HK-2 (cell line): ENCODE data around the gene CNOT3.
"Not testable (repeated sequence)": the region's sequence is repeated elsewhere in the genome, so short reads cannot be mapped to it uniquely, and the experiment has no call there.

Source experiments
- DNase-seq: peaks from one replicate; pipeline ENCODE4 v3.0.0-alpha.2; 2018; ENCODE audit not compliant: unreplicated experiment

The CNOT3 gene

DNA sequence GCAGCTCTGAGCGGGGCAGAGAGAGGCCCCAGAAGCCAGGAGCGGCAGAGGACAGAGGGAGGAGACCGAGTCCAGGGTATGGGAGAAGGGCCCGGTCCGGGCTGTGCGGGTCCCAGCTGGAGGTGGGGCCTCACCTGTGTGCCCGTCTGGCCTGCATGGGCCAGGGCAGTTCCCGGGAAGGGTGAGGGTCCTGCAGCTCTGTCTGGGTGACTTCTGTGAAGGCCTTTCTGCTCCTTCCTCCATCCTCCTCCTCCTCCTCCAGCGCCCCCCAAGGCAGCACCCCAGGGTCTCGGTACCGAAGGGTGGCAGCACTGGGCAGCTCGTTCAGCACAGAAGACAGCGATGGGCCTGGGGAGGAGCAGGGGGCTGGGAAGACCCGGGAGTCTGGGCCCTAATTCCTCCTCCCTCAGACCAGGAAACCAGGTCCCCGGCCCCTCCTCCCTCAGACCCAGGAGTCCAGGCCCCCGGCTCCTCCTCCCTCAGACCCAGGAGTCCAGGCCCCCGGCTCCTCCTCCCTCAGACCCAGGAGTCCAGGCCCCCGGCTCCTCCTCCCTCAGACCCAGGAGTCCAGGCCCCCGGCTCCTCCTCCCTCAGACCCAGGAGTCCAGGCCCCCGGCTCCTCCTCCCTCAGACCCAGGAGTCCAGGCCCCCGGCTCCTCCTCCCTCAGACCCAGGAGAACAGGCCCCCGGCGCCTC lies 34.3 kb downstream of the CNOT3 start:
- not testable (repeated sequence) for DNase-seq

DNA sequence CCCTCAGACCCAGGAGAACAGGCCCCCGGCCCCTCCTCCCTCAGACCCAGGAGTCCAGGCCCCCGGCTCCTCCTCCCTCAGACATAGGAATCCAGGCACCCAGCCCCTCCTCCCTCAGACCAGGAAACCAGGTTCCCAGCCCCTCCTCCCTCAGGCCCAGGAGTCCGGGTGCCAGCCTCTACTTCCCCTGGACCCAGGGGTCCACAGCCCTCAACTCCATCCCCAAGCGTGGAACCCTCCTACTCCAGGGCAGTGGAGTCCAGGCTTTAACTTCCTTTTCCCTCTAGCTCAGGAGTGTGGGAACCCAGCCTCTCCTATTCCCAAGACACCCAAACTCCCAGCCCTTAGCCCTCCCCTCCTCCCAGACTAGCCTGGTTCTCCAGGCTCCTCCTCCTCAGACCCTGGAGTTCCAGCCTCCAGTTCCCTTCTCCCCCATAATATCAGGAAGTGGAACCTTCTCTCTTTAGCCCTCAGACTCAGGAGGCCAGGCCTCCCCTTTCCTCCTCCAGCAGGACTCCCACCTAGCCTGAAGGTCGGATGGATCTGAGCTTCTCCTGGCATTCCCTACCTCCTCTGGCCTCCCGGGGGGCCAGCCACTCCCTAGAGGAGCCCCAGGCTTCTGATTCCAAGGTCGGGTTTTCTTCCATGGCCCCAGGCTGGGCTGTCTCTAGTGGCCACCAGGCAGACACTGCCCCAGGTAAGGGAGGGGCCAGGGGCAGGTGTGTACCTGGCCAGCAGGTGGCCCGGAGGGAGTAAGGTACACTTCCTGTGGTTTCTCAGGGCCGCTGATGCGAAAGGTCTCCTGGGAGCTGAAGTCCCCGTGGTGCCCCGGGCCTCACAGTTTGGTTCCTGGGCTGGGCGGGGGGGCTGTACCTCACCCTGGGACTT lies 35.2 kb downstream of the CNOT3 start, which contains the start of gene TMC4:
TMC4 (minus strand) TSS at position 690 of the 888 bp plus-strand sequence; CDS start at position 647, 43 bp downstream.
- DNase-seq, result no peak

DNA sequence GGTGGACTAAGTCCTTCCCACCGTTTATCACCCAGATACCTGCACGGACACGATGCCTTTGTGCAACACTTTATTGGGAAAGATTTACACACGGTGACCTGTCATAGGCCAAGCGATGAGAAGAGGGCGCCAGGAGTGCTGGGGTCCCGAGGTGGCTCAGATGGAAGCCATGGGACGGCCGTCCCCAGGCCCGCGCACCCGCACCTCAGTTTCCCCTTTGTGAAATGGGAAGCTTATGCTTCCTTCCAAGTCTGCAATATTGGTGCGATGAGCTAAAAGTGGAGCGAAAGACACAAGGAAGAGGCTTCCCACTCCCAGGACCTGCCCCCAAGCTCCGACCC lies 35.8 kb downstream of the CNOT3 start:
- no peak for DNase-seq

DNA sequence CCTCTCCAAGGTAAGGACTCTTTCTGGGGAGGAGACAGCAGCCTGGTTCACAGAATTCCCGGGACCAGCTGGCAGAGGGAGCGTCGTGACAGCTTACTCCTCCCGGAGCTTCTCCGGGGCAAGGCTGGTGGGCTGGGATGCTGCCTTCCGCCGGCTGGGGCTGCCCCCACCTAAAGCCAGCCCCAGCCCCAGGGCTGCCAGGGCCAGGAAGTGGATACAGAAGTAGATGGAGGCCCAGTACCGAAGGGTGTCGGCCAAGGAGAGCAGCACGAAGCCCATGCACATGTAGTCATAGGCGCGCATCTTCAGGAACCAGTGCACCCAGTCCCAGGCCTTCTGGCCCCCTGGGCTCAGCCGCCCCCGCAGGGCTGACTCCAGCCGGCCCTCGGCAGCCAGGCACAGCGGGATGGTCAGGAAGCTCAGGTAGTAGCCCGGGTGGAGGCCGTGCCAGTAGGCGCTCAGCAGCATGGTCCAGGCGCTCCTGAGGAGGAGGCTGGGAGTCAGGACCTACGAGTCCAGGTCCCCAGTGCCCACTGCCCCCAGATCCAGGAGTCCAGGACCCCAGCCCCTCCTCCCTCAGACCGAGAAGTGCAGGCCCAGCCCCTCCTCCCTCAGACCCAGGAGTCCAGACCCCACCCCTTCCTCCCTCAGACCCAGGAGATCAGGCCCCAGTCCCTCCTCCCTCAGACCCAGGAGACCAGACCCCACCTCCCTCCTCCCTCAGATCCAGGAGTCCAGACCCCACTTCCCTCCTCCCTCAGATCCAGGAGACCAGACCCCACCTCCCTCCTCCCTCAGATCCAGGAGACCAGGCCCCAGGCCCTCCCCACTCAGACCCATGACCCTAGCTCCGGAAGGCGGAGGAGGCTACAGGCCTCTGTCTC lies 36.6 kb downstream of the CNOT3 start:
- no peak for DNase-seq

DNA sequence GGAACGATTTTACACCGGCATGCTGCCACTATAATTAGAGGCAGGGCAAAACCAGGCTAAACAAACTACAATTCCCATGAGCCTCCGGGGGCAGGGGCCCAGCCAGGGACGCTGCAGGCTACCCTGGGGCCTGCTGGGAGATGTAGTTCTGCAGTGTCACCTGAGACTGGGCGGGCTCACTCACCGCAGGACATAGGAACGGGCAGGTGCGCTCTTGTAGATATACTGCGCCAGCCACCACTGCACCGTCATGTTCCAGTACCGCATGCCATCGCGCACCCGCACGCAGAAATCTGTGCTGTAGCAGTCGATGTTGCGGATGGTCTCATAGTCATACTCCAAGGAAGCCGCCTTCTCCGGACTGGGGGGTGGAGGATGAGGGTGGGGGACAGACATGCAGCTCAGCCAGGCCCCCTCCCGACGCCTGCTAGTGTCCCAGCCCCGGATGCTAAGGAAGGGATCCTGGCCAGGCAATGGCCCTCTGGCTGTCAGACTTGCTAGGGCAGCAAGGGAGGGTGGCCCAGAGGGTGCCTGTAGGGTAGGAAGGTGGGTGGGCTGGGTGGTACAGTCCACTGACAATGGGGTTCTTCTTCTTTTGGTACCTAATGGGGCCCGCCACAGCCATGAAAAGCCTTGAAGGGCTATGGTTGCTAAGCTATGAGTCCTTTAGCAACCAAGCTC lies 41.2 kb downstream of the CNOT3 start:
- DNase-seq, result no peak

DNA sequence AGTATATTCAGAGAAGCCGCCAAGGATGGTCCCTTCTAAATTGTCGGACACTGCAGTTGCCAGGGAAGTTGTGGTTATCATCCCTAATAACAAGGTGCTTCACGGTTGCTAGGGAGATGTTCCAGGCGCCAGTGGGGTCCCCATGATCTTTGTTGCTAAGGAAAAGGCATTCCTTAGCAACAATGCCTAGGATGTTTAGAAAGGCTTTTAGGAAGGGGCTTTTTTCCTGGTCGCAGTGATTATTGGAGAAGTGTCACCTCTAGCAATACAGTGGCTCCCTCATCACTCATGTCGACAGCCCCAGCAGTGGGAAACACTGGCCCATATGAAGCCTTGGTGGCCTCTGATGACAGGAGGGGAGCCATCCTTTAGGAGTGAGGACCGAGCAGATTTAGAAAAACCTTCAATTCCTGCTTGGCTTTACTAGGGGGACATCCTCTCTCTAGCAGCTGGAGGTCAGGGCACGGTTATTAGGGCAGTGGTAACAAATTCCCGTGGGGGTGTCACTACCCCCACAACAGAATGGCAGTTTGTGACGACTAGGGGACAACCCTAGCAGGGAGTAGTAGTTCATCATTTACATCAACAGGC lies 41.8 kb downstream of the CNOT3 start:
- no peak for DNase-seq

DNA sequence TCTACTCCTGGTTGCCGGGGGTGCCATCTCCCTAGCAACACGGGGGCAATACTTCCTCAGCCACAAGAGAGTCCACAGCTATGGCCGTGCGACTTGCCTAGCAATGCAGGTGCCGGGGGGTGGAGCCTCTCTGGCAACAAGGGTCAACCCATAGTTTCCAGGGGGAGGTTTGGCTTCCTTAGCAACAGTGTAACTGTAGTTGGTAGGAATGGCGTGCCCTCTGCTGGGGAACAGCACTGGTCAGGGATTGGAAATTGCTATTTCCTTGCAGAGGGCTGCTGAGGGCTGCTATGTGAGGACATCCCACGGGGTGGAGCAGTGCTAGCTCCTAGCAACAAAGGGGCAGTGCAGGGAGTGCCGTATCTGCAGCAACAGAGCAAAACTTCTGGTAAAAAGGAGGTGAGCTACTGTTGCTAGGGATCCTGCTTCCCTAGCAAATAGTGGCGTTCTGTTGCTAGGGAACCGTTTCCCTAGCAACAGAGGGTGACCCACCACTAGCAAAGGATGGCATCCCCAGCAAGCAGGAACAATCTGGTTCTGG lies 42.4 kb downstream of the CNOT3 start:
- no peak for DNase-seq

DNA sequence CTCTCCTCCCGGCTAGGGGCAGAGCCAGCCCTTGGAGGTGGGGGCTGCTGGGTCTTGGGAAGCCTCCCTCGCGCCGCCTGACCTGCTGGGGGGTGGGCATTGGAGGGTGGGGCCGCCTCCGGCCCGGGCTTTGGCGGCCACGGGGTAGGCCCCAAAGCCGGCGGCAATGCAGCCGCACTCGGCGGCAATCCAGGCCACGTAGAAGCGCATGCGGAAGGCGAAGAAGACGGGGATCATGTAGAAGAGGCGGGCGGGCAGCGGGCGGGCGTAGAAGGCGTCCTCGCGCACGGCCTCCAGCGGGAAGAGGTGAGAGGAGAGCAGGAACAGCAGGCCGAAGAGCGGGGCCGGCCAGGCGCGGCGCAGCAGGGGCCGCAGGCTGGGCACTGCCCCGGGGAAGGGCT lies 43.1 kb downstream of the CNOT3 start:
- DNase-seq, result no peak

DNA sequence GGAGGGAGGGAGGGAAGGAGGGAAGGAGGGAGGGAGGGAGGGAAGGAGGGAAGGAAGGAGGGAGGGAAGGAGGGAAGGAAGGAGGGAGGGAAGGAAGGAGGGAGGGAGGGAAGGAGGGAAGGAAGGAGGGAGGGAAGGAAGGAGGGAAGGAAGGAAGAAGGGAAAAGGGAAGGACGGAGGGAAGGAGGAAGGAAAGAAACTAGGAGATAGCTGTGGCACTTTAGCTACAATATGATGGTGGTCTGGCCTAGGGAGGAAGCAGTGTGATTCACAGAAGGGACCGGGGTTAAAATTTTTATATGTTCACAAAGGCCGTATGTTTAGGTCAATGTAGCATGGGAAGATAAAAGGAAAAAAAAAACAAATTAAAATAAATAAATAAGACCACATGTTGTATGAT lies 44.3 kb downstream of the CNOT3 start:
- DNase-seq, result not testable (repeated sequence)

DNA sequence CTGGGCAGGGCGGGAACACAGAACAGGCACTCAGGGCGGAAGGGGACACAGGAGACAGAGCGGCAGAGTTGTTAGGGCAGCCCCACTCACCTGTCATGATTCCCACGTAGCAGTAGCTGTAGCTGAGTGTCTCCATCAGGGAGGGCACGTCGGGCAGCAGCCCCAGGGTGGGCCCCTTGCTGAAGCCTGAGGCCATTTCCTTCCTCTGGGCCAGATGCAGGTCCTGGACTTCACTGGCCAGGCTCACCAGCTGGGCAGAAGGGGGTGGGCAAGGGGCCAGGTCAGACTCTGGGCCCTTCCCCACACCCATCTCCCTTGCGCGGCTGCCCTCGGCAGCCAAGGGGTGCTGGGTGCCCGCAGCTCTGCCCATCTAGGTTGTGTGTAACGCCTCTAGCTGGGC lies 45.9 kb downstream of the CNOT3 start:
- DNase-seq, result no peak

DNA sequence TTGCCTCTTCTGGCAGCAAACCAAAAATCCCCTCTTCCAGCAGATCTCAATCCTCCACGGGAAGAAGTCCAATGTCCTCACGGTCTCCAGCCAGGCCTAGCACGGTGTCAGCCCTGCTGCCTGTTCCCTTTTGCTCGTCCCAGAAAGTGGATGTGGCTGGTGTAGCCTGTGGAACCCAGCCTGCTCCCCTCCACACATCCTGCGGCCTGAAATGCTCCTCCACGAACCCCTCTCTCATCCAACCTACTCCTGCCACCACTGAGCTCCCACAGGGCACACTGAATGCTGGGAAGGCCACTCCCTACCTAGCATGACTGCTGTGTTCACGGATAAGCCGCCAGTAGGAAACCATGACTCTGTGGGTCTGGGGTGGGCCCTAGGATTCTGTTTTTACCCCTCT lies 48.8 kb downstream of the CNOT3 start:
- no peak for DNase-seq

DNA sequence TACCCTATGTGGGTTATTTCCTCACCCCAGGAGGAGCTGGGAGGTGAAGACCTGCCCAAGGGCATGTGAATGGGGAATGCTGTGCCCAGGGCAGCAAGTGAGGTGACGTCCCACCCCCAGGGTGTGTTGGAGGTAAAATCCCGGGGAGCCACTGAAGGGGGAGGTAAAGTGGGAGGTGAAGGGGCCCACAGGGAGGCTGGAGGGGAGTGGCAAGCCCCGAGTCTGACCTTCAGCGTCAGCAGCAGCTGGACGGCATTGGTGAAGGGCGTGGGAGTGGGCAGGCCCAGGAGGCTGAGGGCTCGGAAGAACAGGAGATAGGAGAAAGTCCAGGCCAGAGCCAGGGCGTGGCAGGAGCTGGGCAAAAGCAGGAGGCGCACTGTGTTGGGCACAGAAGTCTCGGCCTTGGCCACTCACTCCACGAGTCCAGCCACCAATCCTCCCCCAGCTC lies 49.4 kb downstream of the CNOT3 start:
- no peak for DNase-seq

DNA sequence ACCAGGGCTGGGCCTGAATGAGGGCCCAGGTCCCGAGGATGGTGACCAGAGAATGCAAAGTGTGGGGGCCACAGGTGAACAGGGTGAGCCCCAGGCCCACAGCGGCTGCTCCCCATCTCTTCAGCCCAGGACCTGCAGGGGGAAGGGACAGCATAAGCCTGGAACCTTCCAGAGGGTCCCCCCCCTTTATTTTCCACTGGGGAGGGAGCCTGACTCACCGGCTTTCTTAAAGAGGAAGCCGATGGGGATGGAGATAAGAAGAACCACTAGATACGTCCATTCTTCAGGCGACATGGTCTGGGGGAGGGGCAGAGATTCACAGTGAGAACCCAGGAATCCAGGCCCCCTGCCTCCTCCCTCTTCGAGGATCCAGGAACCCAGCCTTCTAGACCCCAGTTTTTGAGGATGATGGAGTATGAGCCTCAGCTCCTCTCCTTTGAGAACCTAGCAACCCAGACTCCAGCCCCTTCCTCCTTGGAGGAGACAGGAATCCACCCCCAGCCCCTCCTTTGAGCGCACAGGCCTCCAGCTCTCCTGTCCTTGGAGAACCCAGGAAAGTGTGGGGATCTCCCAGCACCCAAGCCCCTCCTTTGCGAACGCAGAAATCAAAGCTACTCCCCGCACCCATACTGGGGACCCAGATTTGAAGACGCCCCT lies 50.8 kb downstream of the CNOT3 start:
- DNase-seq, result no peak

DNA sequence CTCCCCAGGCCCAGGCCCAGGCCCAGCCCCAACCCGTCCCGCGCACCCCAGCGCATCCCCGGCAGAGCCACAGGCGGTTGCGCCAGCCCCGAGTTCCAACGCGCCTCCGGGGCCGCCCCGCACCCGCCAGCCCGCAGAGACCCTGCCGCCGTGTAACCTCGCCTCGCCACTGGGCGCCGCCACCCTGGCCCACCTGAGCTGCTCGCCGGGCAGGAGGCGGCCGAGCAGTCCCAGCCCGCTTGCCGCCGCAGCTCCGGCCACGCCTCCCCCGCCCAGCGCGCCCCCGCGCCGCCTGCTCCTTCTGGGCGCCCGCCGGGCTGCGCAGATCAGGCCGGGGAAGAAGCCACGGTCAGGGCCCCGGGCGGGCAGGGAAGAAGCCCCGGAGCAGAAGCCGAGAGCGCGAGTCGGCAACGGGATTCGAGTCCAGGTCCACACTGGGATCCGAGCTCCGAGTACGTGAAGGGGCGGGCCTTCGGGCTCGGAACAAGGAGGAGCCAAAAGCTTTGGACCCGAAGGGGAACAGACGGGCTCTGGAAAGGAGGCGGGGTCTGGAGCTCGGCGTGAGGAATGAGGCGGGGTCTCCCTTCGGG lies 51.7 kb downstream of the CNOT3 start, which contains the start of gene MBOAT7:
MBOAT7 (minus strand) TSS at position 436 of the 590 bp plus-strand sequence. CDS start 1,072 bp downstream, outside the sequence.
- DNase-seq, result no peak

DNA sequence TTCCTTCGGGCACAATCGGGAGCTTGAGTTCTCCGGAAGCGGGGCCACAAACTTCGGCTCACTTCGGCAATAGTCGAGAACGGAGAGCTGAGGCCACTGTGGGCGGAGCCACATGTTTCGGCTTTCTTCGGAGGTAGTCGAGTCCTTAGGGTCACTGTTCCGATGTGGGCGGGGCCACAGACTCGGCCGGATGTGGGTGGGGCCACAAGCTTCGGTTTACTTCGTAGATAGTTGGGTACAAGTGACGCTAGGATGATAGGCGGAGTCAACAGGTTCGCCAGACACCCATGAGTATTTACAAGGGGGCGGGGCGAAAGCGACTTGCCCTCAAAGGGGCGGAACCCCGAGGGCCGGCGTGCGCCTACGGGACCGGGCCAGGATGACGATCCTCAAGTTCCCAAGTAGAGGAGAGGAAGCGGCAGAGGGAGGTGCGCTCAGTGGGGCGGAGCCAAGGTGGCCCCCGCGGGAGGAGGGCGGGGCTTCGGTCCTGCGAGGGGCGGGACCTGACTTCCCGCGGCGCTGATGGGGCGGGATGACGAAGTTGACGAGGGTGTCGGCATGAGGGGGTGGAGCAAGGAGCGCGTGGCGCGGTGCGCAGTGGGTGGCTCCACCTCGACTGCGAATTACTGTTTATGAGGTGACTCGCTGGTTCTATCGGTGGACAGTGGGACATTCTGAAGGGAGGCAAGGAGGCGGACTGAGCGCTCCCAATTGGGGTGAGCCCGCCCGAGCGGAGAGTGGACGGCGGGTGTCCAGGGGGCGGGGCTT lies 52.4 kb downstream of the CNOT3 start:
- DNase-seq, result peak; percentile 100

DNA sequence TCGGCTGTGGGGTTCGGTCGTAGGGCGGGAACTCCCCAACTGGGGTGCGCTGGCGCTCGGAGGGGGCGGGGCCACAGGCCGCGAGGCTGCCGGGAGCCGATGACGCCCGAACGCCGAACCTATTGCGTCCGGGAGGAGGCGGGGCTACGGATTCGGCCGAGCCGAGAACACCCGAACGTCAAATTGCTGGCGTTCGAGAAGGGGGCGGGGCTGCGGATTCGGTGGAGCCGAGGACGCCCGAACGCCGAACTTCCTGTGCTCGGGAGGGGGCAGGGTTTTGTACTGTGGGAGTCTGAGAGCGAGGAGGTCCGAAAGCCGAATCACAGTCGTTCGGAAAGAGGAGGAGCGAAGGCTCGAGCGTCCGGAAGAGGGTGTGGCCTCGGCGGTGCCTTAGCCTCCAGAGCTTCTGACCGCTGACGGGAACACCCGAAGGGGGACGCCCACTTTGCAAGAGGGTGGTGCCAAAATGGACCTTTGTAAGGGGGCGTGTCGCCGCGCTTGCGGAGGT lies 53.0 kb downstream of the CNOT3 start:
- peak; percentile 99 for DNase-seq

DNA sequence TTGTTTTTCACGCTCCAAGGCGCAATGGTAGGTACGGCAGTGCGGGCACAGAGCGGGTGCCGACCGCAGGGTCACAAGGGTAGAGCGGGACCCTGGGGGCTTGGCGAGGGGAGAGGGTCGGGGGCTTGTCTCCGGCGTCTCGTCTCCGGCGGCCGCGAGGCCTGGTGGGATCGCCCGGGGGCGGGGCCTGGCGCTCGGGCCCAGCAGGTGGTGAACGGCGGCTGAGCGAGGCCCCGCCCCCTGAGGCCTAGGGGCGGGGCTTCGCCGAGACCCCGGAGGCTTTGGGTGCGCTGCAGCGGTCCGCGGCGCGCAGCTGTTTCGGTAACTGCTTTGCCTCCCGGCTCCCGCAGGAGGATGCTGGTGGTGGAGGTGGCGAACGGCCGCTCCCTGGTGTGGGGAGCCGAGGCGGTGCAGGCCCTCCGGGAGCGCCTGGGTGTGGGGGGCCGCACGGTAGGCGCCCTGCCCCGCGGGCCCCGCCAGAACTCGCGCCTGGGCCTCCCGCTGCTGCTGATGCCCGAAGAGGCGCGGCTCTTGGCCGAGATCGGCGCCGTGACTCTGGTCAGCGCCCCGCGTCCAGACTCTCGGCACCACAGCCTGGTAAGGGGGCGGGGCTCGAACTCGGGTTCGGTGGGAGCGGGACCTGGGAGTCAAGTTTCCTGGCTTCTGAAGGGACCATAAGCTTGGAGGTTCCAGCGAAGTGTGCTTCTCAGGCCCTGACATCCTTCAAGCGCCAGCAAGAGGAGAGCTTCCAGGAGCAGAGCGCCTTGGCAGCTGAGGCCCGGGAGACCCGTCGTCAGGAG lies 53.6 kb downstream of the CNOT3 start, which contains the start of gene TSEN34:
TSEN34 (plus strand) TSS at position 298 of the 800 bp plus-strand sequence; CDS start at position 355, 57 bp downstream.
- peak; percentile 85 for DNase-seq
